Body of pancreas (tissue), 4 donors: ENCODE measurements around the gene RAD51B. TPM values are rescaled to one million over a fixed set of nuclear protein-coding genes. Genes with fewer than 3 reads are reported as not detected.

Experiments
- ATAC-seq: fragments of 150-250 bp; one replicate; pipeline ENCODE4 v1.9.1; 2016
- DNase-seq, 4 donors: peaks; one replicate each; pipeline ENCODE4 v3.0.0-alpha.2; 2019
- H3K27ac ChIP-seq, 4 donors: fragments of 200-600 bp; sonication (generic); 1 replicate in 3 of 4; 2 replicates in 1 of 4; pipeline versions ENCODE4 v1.5.1 to v1.6.1; 2016 to 2019; ENCODE audit warnings: mild to moderate bottlenecking in 1 of 4, mixed read lengths in 1 of 4, moderate library complexity in 1 of 4
- H3K27me3 ChIP-seq, 2 donors: fragments of 200-600 bp; sonication (generic); one replicate each; pipeline ENCODE4 v1.6.0; 2016; ENCODE audit warnings: mild to moderate bottlenecking in 1 of 2
- H3K36me3 ChIP-seq, 2 donors: fragments of 200-600 bp; sonication (generic); replicated peaks in 1 of 2; 2 replicates each; pipeline ENCODE4 v1.5.1; 2016; ENCODE audit warnings: low read depth in 2 of 2; ENCODE audit not compliant: insufficient read depth in 1 of 2
- H3K4me1 ChIP-seq: fragments of 200-600 bp; sonication (generic); one replicate; pipeline ENCODE4 v1.6.0; 2016
- H3K4me3 ChIP-seq, 2 donors: fragments of 200-600 bp; sonication (generic); 1 replicate in 1 of 2; 2 replicates in 1 of 2; pipeline ENCODE4 v1.5.1; 2016 to 2019
- H3K9me3 ChIP-seq, 3 donors: fragments of 200-600 bp; sonication (generic); 1 replicate in 2 of 3; 2 replicates in 1 of 3; pipeline ENCODE4 v1.5.1; 2016
- CTCF ChIP-seq, 7 experiments: fragments of 450-650 bp in 4 of 7; fragments of 200-600 bp in 3 of 7; sonication (generic) in 3 of 7; IDR thresholded peaks; one replicate each; pipeline ENCODE4 v1.5.1; 2016 to 2019; ENCODE audit warnings: antibody characterized with exemption in 7 of 7
- POLR2A ChIP-seq, 3 donors: fragments of 450-650 bp; IDR thresholded peaks; one replicate each; pipeline ENCODE4 v1.6.1; 2016; ENCODE audit warnings: antibody characterized with exemption in 3 of 3, mild to moderate bottlenecking in 2 of 3
- WGBS, 2 donors: methylation state at CpG; one replicate each; pipeline ENCODE4 v1.1.5; 2017; 5-methylcytosine and 5-hydroxymethylcytosine counted together
- intact Hi-C: fragments of 100-400 bp; cut with DNase I; formaldehyde crosslinking; loops from one replicate; pipeline ENCODE4 v1.15.1; 2023
- total RNA-seq, 2 donors: library from RNA; depleted of rRNA; stranded (reverse); fragments of >200 nt; gene quantifications; one replicate each; pipeline ENCODE4 v1.1.0, GENCODE V29; 2016

Gene RAD51B
- total RNA-seq, 2 donors from 2014 or later = 12.2 to 29.6 TPM

GRCh38 chr14:68486033-68486732, 666.6 kb downstream of the RAD51B start:
- WGBS, 2 donors = 18 to 24% methylated on average over 7 of the region's 7 CpGs
- intact Hi-C loops = no loop called here
- peaks cover 73% of the 10 kb centered on the region for H3K4me1 ChIP-seq
- ATAC-seq (peak; percentile 81), DNase-seq (peak; percentile 76 to 90 (median 85))
- H3K27ac ChIP-seq = peak overlapping the region; percentile 75 to 90 (median 87)
- TF ChIP-seq POLR2A (IDR thresholded peaks at IDR 0.05) (peak in 1 of 3 donors; percentile 4), CTCF (IDR thresholded peaks at IDR 0.05) (no peak)
- H3K4me3 ChIP-seq = no peak overlapping the region
- H3K27me3 ChIP-seq = no peaks in the 10 kb centered on the region
- H3K36me3 ChIP-seq = no peaks in the 10 kb centered on the region
- no peaks in the 10 kb centered on the region for H3K9me3 ChIP-seq

DNA sequence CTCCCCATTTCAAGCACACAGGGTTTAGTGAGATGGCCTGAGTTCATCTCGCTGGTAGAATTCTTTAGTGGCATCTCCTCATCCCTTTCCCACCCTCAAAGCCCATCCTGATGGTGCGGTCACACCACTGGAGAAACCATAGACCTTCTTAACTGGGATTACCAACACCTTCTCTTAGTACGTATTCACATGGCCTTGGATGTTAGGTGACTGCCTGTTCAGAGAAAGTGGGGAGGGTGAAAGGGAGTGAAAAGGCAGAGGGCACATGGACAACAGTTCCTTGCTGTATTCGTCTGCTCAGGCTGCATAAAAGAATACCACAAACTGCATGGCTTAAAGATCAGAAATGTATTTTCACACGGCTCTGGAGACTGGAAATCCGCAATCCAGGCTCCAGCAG, 667.2 kb downstream of the RAD51B start:
- Histone ChIP-seq H3K4me1 (peaks cover 67% of the 10 kb centered on the region), H3K9me3 (no peaks in the 10 kb centered on the region), H3K27ac (peak overlapping the region; percentile 75 to 90 (median 87))

GRCh38 chr14:68487805-68488590, 668.4 kb downstream of the RAD51B start:
- TF ChIP-seq POLR2A (IDR thresholded peaks at IDR 0.05) (no peak), CTCF (IDR thresholded peaks at IDR 0.05) (no peak)
- H3K4me1 ChIP-seq = peaks cover 57% of the 10 kb centered on the region
- DNase-seq (no peak), ATAC-seq (no peak)
- H3K27me3 ChIP-seq = no peaks in the 10 kb centered on the region
- no peaks in the 10 kb centered on the region for H3K9me3 ChIP-seq
- intact Hi-C loops = no loop called here
- H3K4me3 ChIP-seq = no peak overlapping the region
- H3K27ac ChIP-seq = peak overlapping the region; percentile 75 to 90 (median 87)
- 65 to 77% methylated on average over 3 of the region's 3 CpGs for WGBS, 2 donors
- H3K36me3 ChIP-seq = no peaks in the 10 kb centered on the region

More for the DNA sequence above, 667.2 kb downstream of the RAD51B start:
- peak in 2 of 4 donors; percentile 45 to 52 for DNase-seq
- H3K4me3 ChIP-seq = no peak overlapping the region
- ATAC-seq = peak; percentile 49
- no peaks in the 10 kb centered on the region for H3K27me3 ChIP-seq
- 56 to 60% methylated on average over 6 of the region's 6 CpGs for WGBS, 2 donors
- TF ChIP-seq POLR2A (IDR thresholded peaks at IDR 0.05) (peak in 2 of 3 donors; percentile 12 to 15), CTCF (IDR thresholded peaks at IDR 0.05) (no peak)
- no peaks in the 10 kb centered on the region for H3K36me3 ChIP-seq
- intact Hi-C loops = no loop called here

- no peaks in the 10 kb centered on the region for H3K27me3 ChIP-seq
- no peaks in the 10 kb centered on the region for H3K36me3 ChIP-seq
- ATAC-seq (no peak), DNase-seq (no peak)
- no peak for TF ChIP-seq CTCF (IDR thresholded peaks at IDR 0.05)
- TF ChIP-seq POLR2A (IDR thresholded peaks at IDR 0.05) = no peak
- H3K4me3 ChIP-seq = no peak overlapping the region
- no peak overlapping the region for H3K27ac ChIP-seq
- WGBS, 2 donors = 92 to 96% methylated on average over 6 of the region's 6 CpGs
- H3K9me3 ChIP-seq = no peaks in the 10 kb centered on the region
- intact Hi-C loops = no loop called here
- H3K4me1 ChIP-seq = peaks cover 19% of the 10 kb centered on the region
Observed at GRCh38 chr14:68491793-68492192, 672.2 kb downstream of the RAD51B start.
